Measurements from ENCODE around the gene C1QL2. TPM values are rescaled to one million over a fixed set of nuclear protein-coding genes. Genes with fewer than 3 reads are reported as not detected.

C1QL2 gene
- total and polyA plus RNA-seq, 2 experiments from 2014 or later, result 0.30 TPM; not detected in 1

DNA sequence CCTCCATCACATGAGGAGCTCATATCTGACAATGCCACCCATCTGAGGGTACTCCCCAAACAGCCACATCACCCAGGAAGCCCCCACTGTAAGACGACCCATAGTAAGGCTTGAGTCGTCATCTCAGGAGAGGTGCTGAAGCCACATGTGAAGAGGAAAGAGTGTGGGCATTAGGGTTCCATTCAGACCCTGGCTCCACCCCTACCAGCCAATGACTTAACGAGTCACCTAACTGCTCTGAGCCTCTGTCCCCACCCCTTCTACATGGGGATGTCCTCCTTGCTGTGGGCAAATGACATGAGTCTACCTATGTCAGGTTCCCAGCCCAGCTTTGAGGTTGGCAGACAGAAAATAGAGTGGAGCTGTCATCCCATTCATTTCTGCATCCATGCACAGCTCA is 46.3 kb downstream of the C1QL2 start:
- peaks cover 14% of the 10 kb centered on the region for H3K27me3 ChIP-seq
- H3K27ac ChIP-seq, result no peak overlapping the region
- no peak overlapping the region for H3K4me3 ChIP-seq
- H3K4me1 ChIP-seq (ENCODE audit: low read depth), result no peaks in the 10 kb centered on the region
- no peaks in the 10 kb centered on the region for H3K9me3 ChIP-seq (ENCODE audit: low read depth)
- no peaks in the 10 kb centered on the region for H3K36me3 ChIP-seq
- no peak for DNase-seq (ENCODE audit: low read depth in 1 of 2, low spot score in 1 of 2)
- TF ChIP-seq CTCF (IDR thresholded peaks at IDR 0.05; ENCODE audit: low read depth, low read length), result no peak

- H3K4me3 ChIP-seq, result no peak overlapping the region
- no peaks in the 10 kb centered on the region for H3K9me3 ChIP-seq (ENCODE audit: low read depth)
- H3K4me1 ChIP-seq (ENCODE audit: low read depth), result no peaks in the 10 kb centered on the region
- TF ChIP-seq CTCF (IDR thresholded peaks at IDR 0.05; ENCODE audit: low read depth, low read length), result no peak
- DNase-seq (ENCODE audit: low read depth in 1 of 2, low spot score in 1 of 2), result no peak
- H3K27ac ChIP-seq, result no peak overlapping the region
- no peaks in the 10 kb centered on the region for H3K36me3 ChIP-seq
- H3K27me3 ChIP-seq, result peaks cover 11% of the 10 kb centered on the region
Measured at GRCh38 chr2:119111115-119111975, 47.2 kb downstream of the C1QL2 start.

DNA sequence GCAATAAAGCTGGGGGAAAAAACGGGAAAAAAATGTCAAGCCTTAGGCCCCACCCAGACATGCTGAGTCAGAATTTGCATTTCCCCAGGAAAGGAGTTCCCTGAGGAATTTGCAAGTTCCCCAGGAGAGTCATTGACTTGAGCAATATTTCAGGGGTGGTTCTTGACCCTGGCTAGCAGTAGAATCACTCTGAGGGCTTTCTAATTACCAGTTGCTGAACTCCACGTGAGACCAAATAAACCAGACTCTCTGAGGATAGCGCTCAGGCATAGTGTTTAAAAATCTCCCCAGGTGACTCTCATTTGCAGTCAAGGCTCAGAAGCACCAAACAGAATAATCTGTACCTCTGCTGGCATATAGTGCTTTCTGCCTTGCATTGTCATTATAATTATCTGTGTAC is 48.7 kb downstream of the C1QL2 start:
- Histone ChIP-seq H3K9me3 (ENCODE audit: low read depth) (no peaks in the 10 kb centered on the region), H3K27ac (no peak overlapping the region), H3K27me3 (peaks cover 11% of the 10 kb centered on the region), H3K4me3 (no peak overlapping the region), H3K4me1 (ENCODE audit: low read depth) (no peaks in the 10 kb centered on the region), H3K36me3 (no peaks in the 10 kb centered on the region)
- TF ChIP-seq CTCF (IDR thresholded peaks at IDR 0.05; ENCODE audit: low read depth, low read length), result no peak
- DNase-seq (ENCODE audit: low read depth in 1 of 2, low spot score in 1 of 2), result no peak

- no peak for TF ChIP-seq CTCF (IDR thresholded peaks at IDR 0.05; ENCODE audit: low read depth, low read length)
- Histone ChIP-seq H3K4me3 (no peak overlapping the region), H3K36me3 (no peaks in the 10 kb centered on the region), H3K4me1 (ENCODE audit: low read depth) (no peaks in the 10 kb centered on the region), H3K27ac (no peak overlapping the region), H3K27me3 (peaks cover 5% of the 10 kb centered on the region), H3K9me3 (ENCODE audit: low read depth) (no peaks in the 10 kb centered on the region)
- DNase-seq (ENCODE audit: low read depth in 1 of 2, low spot score in 1 of 2), result no peak
Measured at GRCh38 chr2:119108186-119108585, 50.4 kb downstream of the C1QL2 start.

- Histone ChIP-seq H3K27ac (no peak overlapping the region), H3K36me3 (no peaks in the 10 kb centered on the region), H3K9me3 (ENCODE audit: low read depth) (no peaks in the 10 kb centered on the region), H3K4me3 (no peak overlapping the region), H3K27me3 (no peaks in the 10 kb centered on the region), H3K4me1 (ENCODE audit: low read depth) (no peaks in the 10 kb centered on the region)
- no peak for TF ChIP-seq CTCF (IDR thresholded peaks at IDR 0.05; ENCODE audit: low read depth, low read length)
- DNase-seq (ENCODE audit: low read depth in 1 of 2, low spot score in 1 of 2), result peak; percentile 49 to 87
Measured at GRCh38 chr2:119106301-119106897, 52.2 kb downstream of the C1QL2 start.

Other genes with a start within 250 kb of the C1QL2 start
- not detected in 2 replicates for gene MARCO, start 216.6 kb downstream of the C1QL2 start, total RNA-seq
- not detected in 2 replicates for gene MARCO, start 216.6 kb downstream of the C1QL2 start, polyA plus RNA-seq
- gene STEAP3, start 65.1 kb upstream of the C1QL2 start, total RNA-seq, result 3.8 TPM in 2 replicates
- 3.5 and 4.5 TPM in 2 replicates for gene STEAP3, start 65.1 kb upstream of the C1QL2 start, polyA plus RNA-seq
- 8.3 and 9.5 TPM in 2 replicates for gene C2orf76, start 208.1 kb upstream of the C1QL2 start, total RNA-seq
- 17.0 and 17.6 TPM in 2 replicates for gene C2orf76, start 208.1 kb upstream of the C1QL2 start, polyA plus RNA-seq
- 158 and 205 TPM in 2 replicates for gene DBI, start 208.2 kb upstream of the C1QL2 start, total RNA-seq
- gene DBI, start 208.2 kb upstream of the C1QL2 start, polyA plus RNA-seq, result 297 and 350 TPM in 2 replicates

Measured in cardiac muscle cell (in vitro differentiated cells and primary cell).